Smooth muscle cell (in vitro differentiated cells): ENCODE results near the gene PRMT7. TPM values are rescaled to one million over a fixed set of nuclear protein-coding genes. Genes with fewer than 3 reads are reported as not detected.

Source experiments
- DNase-seq: peaks from one replicate; lab custom pipeline; 2025; ENCODE audit not compliant: unreplicated experiment; lab: John Stamatoyannopoulos, UW
- H2AFZ ChIP-seq: fragments of 200-600 bp; sonication (generic); 2 replicates; pipeline ENCODE4 v1.6.0; 2016; ENCODE audit warnings: antibody characterized with exemption, low read depth, mild to moderate bottlenecking
- H3F3A ChIP-seq: fragments of 200-600 bp; sonication (generic); 2 replicates; pipeline ENCODE4 v1.6.0; 2017; ENCODE audit warnings: antibody characterized with exemption, low read depth
- H3K27ac ChIP-seq: fragments of 200-600 bp; sonication (generic); 2 replicates; pipeline ENCODE4 v1.5.1; 2016; ENCODE audit warnings: low read depth, mild to moderate bottlenecking
- H3K27me3 ChIP-seq: fragments of 200-600 bp; sonication (generic); 2 replicates; pipeline ENCODE4 v1.6.1; 2016; ENCODE audit warnings: low read depth, mild to moderate bottlenecking
- H3K36me3 ChIP-seq: fragments of 200-600 bp; sonication (generic); 2 replicates; pipeline ENCODE4 v1.5.1; 2016; ENCODE audit warnings: low read depth
- H3K4me1 ChIP-seq: fragments of 200-600 bp; sonication (generic); 2 replicates; pipeline ENCODE4 v1.5.1; 2016; ENCODE audit warnings: low read depth
- H3K4me2 ChIP-seq: fragments of 200-600 bp; sonication (generic); 2 replicates; pipeline ENCODE4 v1.6.0; 2016; ENCODE audit warnings: mild to moderate bottlenecking
- H3K4me3 ChIP-seq: fragments of 200-600 bp; sonication (generic); 2 replicates; pipeline ENCODE4 v1.5.1; 2016; ENCODE audit warnings: mild to moderate bottlenecking
- H3K79me2 ChIP-seq: fragments of 200-600 bp; sonication (generic); 2 replicates; pipeline ENCODE4 v1.6.0; 2016; ENCODE audit warnings: low read depth, mild to moderate bottlenecking
- H3K9ac ChIP-seq: fragments of 200-600 bp; sonication (generic); 2 replicates; pipeline ENCODE4 v1.6.0; 2016; ENCODE audit warnings: low read depth
- H3K9me3 ChIP-seq: fragments of 200-600 bp; sonication (generic); replicated peaks from 2 replicates; pipeline ENCODE4 v1.5.1; 2016; ENCODE audit warnings: low read depth
- H4K20me1 ChIP-seq: fragments of 200-600 bp; sonication (generic); 2 replicates; pipeline ENCODE4 v1.6.0; 2016; ENCODE audit warnings: low read depth
- CTCF ChIP-seq: fragments of 200-600 bp; sonication (generic); IDR thresholded peaks from 2 replicates; pipeline ENCODE4 v1.5.1; 2017; ENCODE audit warnings: borderline replicate concordance, mild to moderate bottlenecking, antibody characterized with exemption; ENCODE audit not compliant: insufficient read depth, poor library complexity, severe bottlenecking
- WGBS: methylation state at CpG from one replicate; pipeline ENCODE4 v1.1.7; 2016; ENCODE audit warnings: low lambda C conversion rate; 5-methylcytosine and 5-hydroxymethylcytosine counted together
- polyA plus RNA-seq: library from polyadenylated mRNA; unstranded; fragments of >200 nt; fragmentation: Nextera tagmentation; extraction: Ambion mirVana; gene quantifications from 2 replicates; pipeline ENCODE4 v1.2.1, GENCODE V29; 2016
- total RNA-seq: library from RNA; depleted of rRNA; stranded (reverse); fragments of >200 nt; gene quantifications from 2 replicates; pipeline ENCODE4 v1.2.3, GENCODE V29; 2014

Gene PRMT7
- total and polyA plus RNA-seq, 2 experiments from 2014 or later: 22.1 to 25.4 TPM

GRCh38 chr16:68375801-68376536, 65.2 kb downstream of the PRMT7 start:
- DNase-seq: no peak
- H3K4me1 ChIP-seq: peaks cover 6% of the 10 kb centered on the region
- 94% methylated on average over 11 of the region's 11 CpGs for WGBS

GRCh38 chr16:68376590-68376989, 65.8 kb downstream of the PRMT7 start:
- no peaks in the 10 kb centered on the region for H3K27me3 ChIP-seq

More at GRCh38 chr16:68375801-68376536, 65.2 kb downstream of the PRMT7 start:
- H3K9ac ChIP-seq: no peak overlapping the region
- no peaks in the 10 kb centered on the region for H3F3A ChIP-seq
- H3K79me2 ChIP-seq: no peaks in the 10 kb centered on the region
- no peaks in the 10 kb centered on the region for H3K9me3 ChIP-seq
- H3K27ac ChIP-seq: no peak overlapping the region
- no peak overlapping the region for H2AFZ ChIP-seq
- no peaks in the 10 kb centered on the region for H3K36me3 ChIP-seq
- no peak overlapping the region for H3K4me2 ChIP-seq
- H3K27me3 ChIP-seq: no peaks in the 10 kb centered on the region
- no peak for TF ChIP-seq CTCF
- H3K4me3 ChIP-seq: no peak overlapping the region
- no peaks in the 10 kb centered on the region for H4K20me1 ChIP-seq

GRCh38 chr16:68377221-68377620, 66.4 kb downstream of the PRMT7 start:
- 94% methylated on average over 7 of the region's 7 CpGs for WGBS
- Histone ChIP-seq H4K20me1 (no peaks in the 10 kb centered on the region), H2AFZ (no peak overlapping the region), H3K27ac (no peak overlapping the region), H3K79me2 (no peaks in the 10 kb centered on the region), H3K9ac (no peak overlapping the region), H3K4me2 (no peak overlapping the region), H3K4me3 (no peak overlapping the region), H3K36me3 (no peaks in the 10 kb centered on the region), H3F3A (no peaks in the 10 kb centered on the region), H3K27me3 (no peaks in the 10 kb centered on the region), H3K9me3 (no peaks in the 10 kb centered on the region), H3K4me1 (peaks cover 6% of the 10 kb centered on the region)
- no peak for TF ChIP-seq CTCF
- DNase-seq: no peak

More at GRCh38 chr16:68376590-68376989, 65.8 kb downstream of the PRMT7 start:
- no peaks in the 10 kb centered on the region for H3K79me2 ChIP-seq
- no peak overlapping the region for H3K27ac ChIP-seq
- H3K4me2 ChIP-seq: no peak overlapping the region
- H3F3A ChIP-seq: no peaks in the 10 kb centered on the region
- H3K36me3 ChIP-seq: no peaks in the 10 kb centered on the region
- peaks cover 6% of the 10 kb centered on the region for H3K4me1 ChIP-seq
- no peak overlapping the region for H3K9ac ChIP-seq
- no peak overlapping the region for H2AFZ ChIP-seq
- no peaks in the 10 kb centered on the region for H3K9me3 ChIP-seq
- no peak for TF ChIP-seq CTCF
- DNase-seq: no peak
- H3K4me3 ChIP-seq: no peak overlapping the region
- WGBS: 92% methylated on average over 6 of the region's 6 CpGs
- no peaks in the 10 kb centered on the region for H4K20me1 ChIP-seq
